RWPE2 (cell line): Measurements from ENCODE around the gene PAPLN.
"Not testable (repeated sequence)": the region's sequence is repeated elsewhere in the genome, so short reads cannot be mapped to it uniquely, and the experiment has no call there.

Experiments used
- ATAC-seq: fragments of 200-7000 bp; cut with Tn5 transposase; 3 replicates; pipeline ENCODE4 v1.9.1; 2021; ENCODE audit warnings: low read depth
- DNase-seq: peaks from one replicate; pipeline ENCODE4 v3.0.0-alpha.2; 2020; ENCODE audit warnings: low spot score
- H3K27ac ChIP-seq: fragments of 450-650 bp; 2 replicates; pipeline ENCODE4 v1.5.1; 2017; ENCODE audit warnings: mild to moderate bottlenecking; ENCODE audit not compliant: poor library complexity, severe bottlenecking
- H3K27me3 ChIP-seq: fragments of 250-450 bp; sonication (Bioruptor Pico); 2 replicates; pipeline ENCODE4 v1.5.1; 2021; ENCODE audit warnings: mild to moderate bottlenecking, moderate library complexity; ENCODE audit not compliant: insufficient read depth, poor library complexity, severe bottlenecking
- H3K36me3 ChIP-seq: fragments of 250-450 bp; sonication (Bioruptor Pico); 2 replicates; pipeline ENCODE4 v1.5.1; 2020; ENCODE audit warnings: low read depth, mild to moderate bottlenecking, moderate library complexity
- H3K4me1 ChIP-seq: fragments of 250-450 bp; sonication (Bioruptor Pico); 2 replicates; pipeline ENCODE4 v1.5.1; 2021; ENCODE audit warnings: mild to moderate bottlenecking, moderate library complexity; ENCODE audit not compliant: insufficient read depth, poor library complexity, severe bottlenecking
- H3K4me3 ChIP-seq: fragments of 250-450 bp; sonication (Bioruptor Pico); 2 replicates; pipeline ENCODE4 v1.5.1; 2021; ENCODE audit warnings: mild to moderate bottlenecking, moderate library complexity; ENCODE audit not compliant: severe bottlenecking
- H3K9me3 ChIP-seq: fragments of 250-450 bp; sonication (Bioruptor Pico); 2 replicates; pipeline ENCODE4 v1.5.1; 2021; ENCODE audit warnings: mild to moderate bottlenecking, moderate library complexity; ENCODE audit not compliant: severe bottlenecking
- TF ChIP-seq, protein P1 (sequence below): fragments of 450-650 bp; IDR thresholded peaks from one replicate; pipeline ENCODE4 v1.5.1; 2017; ENCODE audit warnings: mild to moderate bottlenecking, moderate library complexity; ENCODE audit not compliant: poor library complexity, severe bottlenecking

PAPLN gene

DNA sequence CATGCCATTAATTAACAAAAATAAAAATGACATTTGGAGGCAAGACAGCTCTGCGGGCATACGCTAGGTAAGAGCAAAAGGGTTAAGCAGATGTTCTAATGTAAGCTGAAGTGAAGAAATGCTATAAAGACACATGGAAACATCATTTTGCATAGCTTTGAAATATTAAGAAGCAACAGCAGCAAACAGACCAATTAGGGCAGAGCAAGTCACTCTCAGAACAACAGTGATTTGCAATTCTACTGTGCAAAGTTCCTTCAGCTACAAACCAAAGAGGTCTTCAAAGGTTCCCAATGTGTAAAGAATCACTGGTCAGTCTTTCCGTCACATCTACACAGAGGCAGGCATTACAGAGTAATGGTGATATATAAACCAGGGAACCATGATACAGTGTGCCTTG, 68.2 kb downstream of the PAPLN start:
- TF ChIP-seq, protein P1, sequence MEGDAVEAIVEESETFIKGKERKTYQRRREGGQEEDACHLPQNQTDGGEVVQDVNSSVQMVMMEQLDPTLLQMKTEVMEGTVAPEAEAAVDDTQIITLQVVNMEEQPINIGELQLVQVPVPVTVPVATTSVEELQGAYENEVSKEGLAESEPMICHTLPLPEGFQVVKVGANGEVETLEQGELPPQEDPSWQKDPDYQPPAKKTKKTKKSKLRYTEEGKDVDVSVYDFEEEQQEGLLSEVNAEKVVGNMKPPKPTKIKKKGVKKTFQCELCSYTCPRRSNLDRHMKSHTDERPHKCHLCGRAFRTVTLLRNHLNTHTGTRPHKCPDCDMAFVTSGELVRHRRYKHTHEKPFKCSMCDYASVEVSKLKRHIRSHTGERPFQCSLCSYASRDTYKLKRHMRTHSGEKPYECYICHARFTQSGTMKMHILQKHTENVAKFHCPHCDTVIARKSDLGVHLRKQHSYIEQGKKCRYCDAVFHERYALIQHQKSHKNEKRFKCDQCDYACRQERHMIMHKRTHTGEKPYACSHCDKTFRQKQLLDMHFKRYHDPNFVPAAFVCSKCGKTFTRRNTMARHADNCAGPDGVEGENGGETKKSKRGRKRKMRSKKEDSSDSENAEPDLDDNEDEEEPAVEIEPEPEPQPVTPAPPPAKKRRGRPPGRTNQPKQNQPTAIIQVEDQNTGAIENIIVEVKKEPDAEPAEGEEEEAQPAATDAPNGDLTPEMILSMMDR, result no peak
- Histone ChIP-seq H3K36me3 (peaks cover 8% of the 10 kb centered on the region), H3K27me3 (no peaks in the 10 kb centered on the region), H3K27ac (no peak overlapping the region), H3K9me3 (no peaks in the 10 kb centered on the region), H3K4me3 (no peak overlapping the region), H3K4me1 (no peaks in the 10 kb centered on the region)
- DNase-seq, result no peak
- ATAC-seq, result no peak

DNA sequence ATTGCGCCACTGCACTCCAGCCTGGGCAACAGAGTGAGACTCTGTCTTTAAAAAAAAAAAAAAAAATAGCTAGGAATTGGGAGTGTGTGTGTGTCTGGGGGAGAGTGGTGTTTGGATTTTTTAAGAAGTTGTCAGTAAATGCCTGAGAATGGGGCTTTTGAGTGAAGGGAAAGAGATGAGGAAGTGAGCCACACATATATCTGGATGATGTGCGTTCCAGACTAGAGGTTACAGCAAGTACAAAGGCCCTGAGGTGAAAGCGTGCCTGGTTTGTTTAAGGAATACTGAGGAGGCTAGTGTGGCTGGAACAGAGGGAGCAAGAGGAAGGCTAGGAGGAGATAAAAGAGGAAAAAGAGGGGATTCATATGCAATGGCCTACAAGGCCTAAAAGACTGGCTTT, 70.0 kb downstream of the PAPLN start:
- H3K27me3 ChIP-seq, result no peaks in the 10 kb centered on the region
- TF ChIP-seq, protein P1, result no peak
- H3K9me3 ChIP-seq, result no peaks in the 10 kb centered on the region
- no peaks in the 10 kb centered on the region for H3K36me3 ChIP-seq
- H3K4me3 ChIP-seq, result no peak overlapping the region
- no peak overlapping the region for H3K27ac ChIP-seq
- DNase-seq (no peak), ATAC-seq (no peak)
- H3K4me1 ChIP-seq, result peaks cover 11% of the 10 kb centered on the region

DNA sequence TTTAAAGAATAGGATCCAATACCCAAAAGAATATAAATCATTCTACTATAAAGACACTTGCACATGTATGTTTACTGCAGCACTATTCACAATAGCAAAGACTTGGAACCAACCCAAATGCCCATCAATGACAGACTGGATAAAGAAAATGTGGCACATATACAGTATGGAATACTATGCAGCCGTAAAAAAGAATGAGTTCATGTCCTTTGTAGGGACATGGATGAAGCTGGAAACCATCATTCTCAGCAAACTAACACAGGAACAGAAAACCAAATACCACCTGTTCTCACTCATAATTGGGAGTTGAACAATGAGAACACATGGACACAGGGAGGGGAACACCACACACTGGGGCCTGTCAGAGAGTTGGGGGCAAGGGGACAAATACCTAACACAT, 71.9 kb downstream of the PAPLN start:
- H3K4me3 ChIP-seq, DNase-seq, ATAC-seq, H3K27me3 ChIP-seq, H3K27ac ChIP-seq, H3K36me3 ChIP-seq, H3K9me3 ChIP-seq: not testable (repeated sequence)
- H3K4me1 ChIP-seq, result peaks cover 11% of the 10 kb centered on the region

DNA sequence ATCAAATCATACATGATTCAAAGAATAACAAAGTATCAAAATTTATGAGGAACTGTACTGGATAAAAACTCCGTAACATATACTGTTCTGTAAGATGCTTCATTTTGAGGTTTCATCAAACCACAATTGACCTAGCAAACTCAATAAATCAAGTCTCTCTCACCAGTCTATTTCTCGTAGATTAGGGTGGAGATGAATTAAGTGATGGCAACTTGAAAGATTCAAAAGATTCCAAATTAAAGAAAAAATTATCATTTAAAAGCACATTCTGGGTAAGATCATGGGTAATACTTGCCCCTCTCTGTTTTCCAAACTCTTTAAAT, 74.4 kb downstream of the PAPLN start:
- ATAC-seq (no peak), DNase-seq (no peak)
- no peaks in the 10 kb centered on the region for H3K36me3 ChIP-seq
- H3K4me1 ChIP-seq, result peaks cover 11% of the 10 kb centered on the region
- H3K4me3 ChIP-seq, result no peak overlapping the region
- H3K27ac ChIP-seq, result peak overlapping the region; percentile 29
- no peaks in the 10 kb centered on the region for H3K9me3 ChIP-seq
- H3K27me3 ChIP-seq, result no peaks in the 10 kb centered on the region
- TF ChIP-seq, protein P1, result no peak

DNA sequence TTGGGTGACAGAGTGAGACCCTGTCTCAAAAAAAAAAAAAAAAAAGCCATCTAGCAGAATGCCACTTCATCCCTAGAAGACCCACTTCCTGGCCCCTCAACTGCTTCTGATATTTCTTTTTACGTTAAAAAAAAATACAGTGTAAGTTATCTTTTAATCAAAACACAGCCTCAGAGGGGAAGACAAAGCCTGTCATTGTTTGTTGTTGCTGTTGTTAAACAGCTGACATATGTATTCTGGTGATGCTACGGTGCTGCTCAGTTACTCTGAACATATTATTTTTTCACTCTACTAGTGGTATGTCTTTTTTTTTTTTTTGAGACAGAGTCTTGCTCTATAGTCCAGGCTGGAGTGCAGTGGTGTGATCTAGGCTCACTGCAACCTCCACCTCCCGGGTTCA, 75.4 kb downstream of the PAPLN start:
- Histone ChIP-seq H3K4me1 (peaks cover 11% of the 10 kb centered on the region), H3K27ac (no peak overlapping the region), H3K36me3 (no peaks in the 10 kb centered on the region), H3K4me3 (no peak overlapping the region), H3K27me3 (no peaks in the 10 kb centered on the region), H3K9me3 (no peaks in the 10 kb centered on the region)
- TF ChIP-seq, protein P1, result no peak
- ATAC-seq (no peak), DNase-seq (no peak)

GRCh38 chr14:73313151-73313550, 75.8 kb downstream of the PAPLN start:
- Histone ChIP-seq H3K4me3 (no peak overlapping the region), H3K9me3 (no peaks in the 10 kb centered on the region), H3K27ac (no peak overlapping the region), H3K27me3 (no peaks in the 10 kb centered on the region), H3K36me3 (no peaks in the 10 kb centered on the region), H3K4me1 (peaks cover 11% of the 10 kb centered on the region)
- DNase-seq (no peak), ATAC-seq (no peak)
- TF ChIP-seq, protein P1, result no peak
